Hepatocyte (in vitro differentiated cells): ENCODE results near the gene PTGES2.

Source experiments
- EZH2 ChIP-seq: fragments of 200-600 bp; sonication (generic); IDR thresholded peaks from 2 replicates; pipeline ENCODE4 v1.6.1; 2016; ENCODE audit warnings: antibody characterized with exemption, mild to moderate bottlenecking, borderline replicate concordance
- EZH2phosphoT487 ChIP-seq: fragments of 200-600 bp; sonication (generic); IDR thresholded peaks from one replicate; pipeline ENCODE4 v1.6.1; 2018; ENCODE audit warnings: antibody characterized with exemption, mild to moderate bottlenecking, low read depth, moderate library complexity; ENCODE audit not compliant: unreplicated experiment, severe bottlenecking
- TF ChIP-seq, protein P1 (sequence below): fragments of 200-600 bp; sonication (generic); IDR thresholded peaks from 2 replicates; pipeline ENCODE4 v1.5.1; 2016; ENCODE audit warnings: antibody characterized with exemption, mild to moderate bottlenecking; ENCODE audit not compliant: poor library complexity

DNA sequence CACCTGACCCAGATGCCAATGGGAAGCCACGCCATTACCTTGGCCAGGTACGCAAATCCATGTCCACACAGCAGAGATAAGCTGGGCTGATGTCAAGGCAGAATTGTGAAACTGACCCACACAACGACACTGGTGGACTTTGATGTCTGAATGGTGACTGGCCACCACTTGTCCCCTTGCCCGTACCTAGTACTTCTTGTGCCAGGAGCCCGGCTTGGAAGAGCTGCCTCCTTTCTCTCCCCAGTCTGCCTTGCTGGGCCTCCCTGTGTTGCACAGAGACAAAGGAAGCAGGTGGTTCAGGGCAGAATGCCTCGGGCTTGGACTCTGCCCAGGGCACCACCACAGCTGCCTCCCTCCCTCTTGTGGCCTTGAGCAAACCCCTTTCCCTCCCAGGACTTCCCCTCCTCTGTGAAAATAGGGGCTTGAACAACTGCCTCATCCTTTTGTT is 23.3 kb downstream of the PTGES2 start:
- TF ChIP-seq, protein P1, sequence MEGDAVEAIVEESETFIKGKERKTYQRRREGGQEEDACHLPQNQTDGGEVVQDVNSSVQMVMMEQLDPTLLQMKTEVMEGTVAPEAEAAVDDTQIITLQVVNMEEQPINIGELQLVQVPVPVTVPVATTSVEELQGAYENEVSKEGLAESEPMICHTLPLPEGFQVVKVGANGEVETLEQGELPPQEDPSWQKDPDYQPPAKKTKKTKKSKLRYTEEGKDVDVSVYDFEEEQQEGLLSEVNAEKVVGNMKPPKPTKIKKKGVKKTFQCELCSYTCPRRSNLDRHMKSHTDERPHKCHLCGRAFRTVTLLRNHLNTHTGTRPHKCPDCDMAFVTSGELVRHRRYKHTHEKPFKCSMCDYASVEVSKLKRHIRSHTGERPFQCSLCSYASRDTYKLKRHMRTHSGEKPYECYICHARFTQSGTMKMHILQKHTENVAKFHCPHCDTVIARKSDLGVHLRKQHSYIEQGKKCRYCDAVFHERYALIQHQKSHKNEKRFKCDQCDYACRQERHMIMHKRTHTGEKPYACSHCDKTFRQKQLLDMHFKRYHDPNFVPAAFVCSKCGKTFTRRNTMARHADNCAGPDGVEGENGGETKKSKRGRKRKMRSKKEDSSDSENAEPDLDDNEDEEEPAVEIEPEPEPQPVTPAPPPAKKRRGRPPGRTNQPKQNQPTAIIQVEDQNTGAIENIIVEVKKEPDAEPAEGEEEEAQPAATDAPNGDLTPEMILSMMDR, result no peak
- TF ChIP-seq EZH2phosphoT487 (no peak), EZH2 (no peak)
